ENCODE results near the gene H2AZ1.

GRCh38 chr4:99983289-99983943, 33.3 kb upstream of the H2AZ1 start:
- TF ChIP-seq EGR1 (IDR thresholded peaks at IDR 0.05): no peak
- TF ChIP-seq EP300 (IDR thresholded peaks at IDR 0.05; ENCODE audit: borderline replicate concordance): no peak
- TF ChIP-seq REST (IDR thresholded peaks at IDR 0.05; ENCODE audit: low read depth): no peak
- no peak for TF ChIP-seq NFIC (IDR thresholded peaks at IDR 0.05)
- no peak for TF ChIP-seq RAD21 (IDR thresholded peaks at IDR 0.05; ENCODE audit: low read depth)
- TF ChIP-seq TAF1 (IDR thresholded peaks at IDR 0.05; ENCODE audit: low read depth): no peak
